HG03378 (cell line): ENCODE results near the gene VGLL4.

Experiments used
- ATAC-seq: cut with Tn5 transposase; IDR thresholded peaks from one replicate; pipeline ENCODE4 v1.9.1; 2021; ENCODE audit warnings: mild to moderate bottlenecking, moderate library complexity; ENCODE audit not compliant: unreplicated experiment

The VGLL4 gene

DNA sequence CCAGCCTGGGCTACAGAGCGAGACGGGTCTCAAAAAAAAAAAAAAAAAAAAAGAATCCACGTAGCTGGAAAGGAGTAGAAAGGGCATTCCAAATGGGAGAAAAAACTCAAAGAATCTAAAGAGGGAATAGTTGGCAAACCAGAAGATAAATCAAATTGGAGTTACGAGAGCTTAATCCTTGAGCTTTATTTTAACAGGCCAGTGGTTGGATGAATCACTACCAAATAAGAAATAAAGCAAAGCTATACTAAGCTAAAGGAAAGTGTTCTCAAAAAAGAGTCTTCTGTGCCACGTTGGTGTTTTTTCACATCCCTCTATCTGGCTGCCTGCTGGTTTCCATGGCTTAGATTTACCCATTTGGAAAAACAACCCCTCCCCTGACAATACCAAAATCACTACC is 14.0 kb downstream of the VGLL4 start:
- ATAC-seq = no peak

GRCh38 chr3:11627612-11628011 is 16.1 kb downstream of the VGLL4 start:
- ATAC-seq = no peak

DNA sequence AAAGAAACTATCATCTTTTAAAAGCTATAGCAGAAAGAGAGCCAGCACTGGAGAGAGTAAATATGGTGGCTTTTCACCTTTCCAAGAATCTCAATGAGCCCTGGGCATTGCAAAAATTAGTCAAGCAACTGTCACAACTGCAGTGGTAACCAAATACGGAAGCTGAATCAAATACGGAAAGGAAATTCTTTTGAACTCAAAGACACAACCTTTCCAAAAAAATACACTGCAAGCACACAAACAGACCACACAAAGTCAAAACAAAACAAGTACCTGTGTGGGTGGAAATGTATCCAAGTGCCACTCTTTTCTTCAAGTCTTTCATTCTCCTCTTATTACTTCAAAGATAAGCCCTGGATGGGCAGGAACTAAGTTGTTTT is 17.6 kb downstream of the VGLL4 start:
- peak; percentile 75 for ATAC-seq

DNA sequence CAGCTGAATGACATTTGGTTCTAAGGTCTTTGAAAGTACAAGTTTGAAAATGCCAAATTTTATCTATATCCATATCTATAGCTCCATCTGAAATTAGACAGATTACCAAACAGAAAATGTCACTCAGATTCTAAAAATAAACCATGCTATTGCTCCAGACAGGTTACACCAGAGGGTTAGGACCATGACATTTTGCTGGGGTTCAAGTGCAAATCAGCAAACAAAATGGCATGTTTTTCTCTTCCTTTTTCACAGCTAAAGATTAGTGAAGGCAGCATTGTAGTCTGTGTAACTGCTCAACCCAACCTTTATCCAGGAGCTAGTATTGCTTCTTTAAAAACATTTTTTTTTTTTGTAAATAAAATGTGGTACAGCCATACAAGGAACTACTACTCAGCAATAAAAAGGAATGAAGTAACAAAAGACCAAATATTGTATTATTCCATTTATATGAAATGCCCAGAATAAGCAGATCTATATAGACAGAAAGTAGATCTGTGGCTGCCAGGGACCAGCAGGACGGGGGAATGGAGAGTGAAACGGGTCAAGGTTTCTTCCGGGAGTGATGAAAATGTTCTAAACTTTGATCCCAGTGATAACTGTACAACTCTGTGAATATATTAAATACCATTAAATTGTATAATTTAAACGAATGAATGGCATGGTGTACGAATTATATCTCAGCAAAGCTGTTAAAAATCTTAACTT is 18.2 kb downstream of the VGLL4 start:
- no peak for ATAC-seq

GRCh38 chr3:11624704-11625375 is 18.9 kb downstream of the VGLL4 start:
- ATAC-seq = no peak

DNA sequence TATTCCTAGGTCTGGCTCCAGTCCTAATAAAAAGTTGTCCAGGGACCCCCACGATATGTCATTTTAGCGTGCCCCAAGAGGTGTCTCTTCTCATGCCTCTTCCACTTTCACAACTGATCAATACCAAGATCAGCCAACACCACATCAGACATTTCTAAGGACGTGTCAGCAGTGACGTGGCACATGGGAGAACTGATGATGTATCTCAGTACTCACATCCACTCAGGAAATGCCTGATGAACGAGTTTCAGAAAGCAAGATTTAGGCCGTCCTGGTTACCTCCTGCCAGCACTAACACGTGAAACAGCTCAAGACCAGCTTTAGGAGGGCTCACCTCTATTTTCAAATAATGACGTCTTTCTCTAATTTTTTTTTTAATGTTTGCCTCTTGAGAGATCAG is 19.6 kb downstream of the VGLL4 start:
- ATAC-seq = no peak

GRCh38 chr3:11622586-11623550 is 20.8 kb downstream of the VGLL4 start:
- ATAC-seq = no peak

DNA sequence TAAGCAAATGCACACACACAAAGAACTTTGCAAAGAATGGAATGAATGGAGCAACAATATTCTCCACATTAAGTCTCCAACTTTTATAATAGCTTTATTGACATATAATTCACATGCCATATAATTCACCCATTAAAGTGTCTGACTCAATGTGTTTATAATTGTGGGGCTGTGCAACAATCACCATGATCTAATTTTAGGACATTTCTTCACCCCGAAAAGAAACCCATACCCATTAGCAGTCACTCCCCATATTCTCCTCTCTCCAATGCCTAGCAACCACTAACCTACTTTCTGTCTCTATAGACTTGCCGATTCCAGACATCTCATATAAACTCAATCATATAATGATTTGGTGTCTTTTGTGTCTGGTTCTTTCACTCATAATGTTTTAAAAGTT is 22.6 kb downstream of the VGLL4 start:
- no peak for ATAC-seq

- peak; percentile 50 for ATAC-seq
Measured at GRCh38 chr3:11619946-11620652, 23.6 kb downstream of the VGLL4 start.

- no peak for ATAC-seq
Measured at GRCh38 chr3:11619461-11619860, 24.3 kb downstream of the VGLL4 start.

- no peak for ATAC-seq
Measured at GRCh38 chr3:11618904-11619303, 24.8 kb downstream of the VGLL4 start.

DNA sequence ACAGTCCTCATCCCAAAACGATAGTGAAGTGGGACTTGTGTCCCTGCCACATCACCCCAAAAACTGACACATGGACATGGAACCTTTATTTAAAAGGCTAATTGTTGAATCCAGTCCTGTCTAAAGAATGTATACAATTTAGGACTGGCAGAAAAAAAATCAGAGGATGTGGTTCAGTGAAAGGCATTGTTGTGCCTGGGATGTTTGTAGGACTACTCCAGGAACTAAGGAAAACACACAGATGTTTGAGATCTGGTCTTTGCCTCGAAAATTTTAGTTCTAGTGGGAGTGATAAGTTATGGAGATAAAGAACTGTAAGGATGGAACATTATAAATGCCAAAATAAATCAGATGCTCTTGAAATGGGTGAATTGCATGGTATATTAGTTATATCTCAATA is 27.2 kb downstream of the VGLL4 start:
- no peak for ATAC-seq

GRCh38 chr3:11613851-11614487 is 29.7 kb downstream of the VGLL4 start:
- ATAC-seq = no peak

DNA sequence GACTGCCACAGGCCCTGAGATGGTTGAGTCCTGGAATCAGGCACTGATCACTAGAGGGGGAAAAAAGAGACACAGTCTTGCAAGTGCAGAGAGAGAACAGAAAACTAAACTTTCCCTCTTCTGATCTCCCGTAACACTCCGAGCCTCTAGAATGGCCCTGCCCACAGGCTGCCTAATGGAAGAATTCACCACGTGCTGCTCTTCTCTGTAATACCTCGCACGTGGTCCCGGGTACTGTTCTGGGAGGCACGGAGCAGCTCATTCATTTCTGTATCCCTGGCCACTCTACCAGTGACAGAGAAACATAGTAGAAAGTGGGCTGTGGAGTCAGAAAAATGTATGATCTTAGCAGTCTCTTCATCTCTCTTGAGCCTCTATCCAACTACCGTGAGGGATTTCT is 30.4 kb downstream of the VGLL4 start:
- no peak for ATAC-seq

- no peak for ATAC-seq
Measured at GRCh38 chr3:11612515-11613188, 31.1 kb downstream of the VGLL4 start.

- no peak for ATAC-seq
Measured at GRCh38 chr3:11611341-11611799, 32.3 kb downstream of the VGLL4 start.

DNA sequence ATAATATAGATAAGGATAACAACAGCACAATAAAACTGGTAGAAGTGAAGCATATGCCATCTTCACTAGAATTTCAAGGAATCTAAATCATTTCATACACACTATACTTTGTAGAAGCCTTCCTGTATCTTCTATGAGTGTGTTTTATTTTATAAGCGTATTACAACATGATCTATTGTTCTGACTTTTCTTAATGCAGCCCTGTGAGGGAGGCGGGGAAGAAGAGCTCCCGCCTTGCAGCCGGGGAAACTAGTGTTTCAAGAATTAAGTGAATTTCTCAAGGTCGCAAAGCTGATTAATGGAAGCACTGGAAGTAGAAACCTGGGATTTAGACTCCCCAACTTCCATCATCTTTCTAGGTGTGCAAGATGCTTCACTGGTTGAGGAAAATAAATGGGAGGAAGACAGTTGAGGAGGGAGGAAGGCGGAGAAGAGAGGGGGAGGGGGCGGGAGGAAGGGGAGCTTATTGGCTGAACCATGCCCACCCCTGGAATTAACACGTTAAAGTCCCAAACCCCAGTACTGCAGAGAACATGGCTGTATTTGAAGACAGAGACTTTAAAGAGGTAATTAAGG is 32.9 kb downstream of the VGLL4 start:
- no peak for ATAC-seq

- ATAC-seq = no peak
Measured at GRCh38 chr3:11610044-11610671, 33.6 kb downstream of the VGLL4 start.

- ATAC-seq = no peak
Measured at GRCh38 chr3:11609481-11609880, 34.2 kb downstream of the VGLL4 start.
